Activated naive CD4-positive, alpha-beta T cell treated with anti-CD3 and anti-CD28 coated beads, Interleukin-2, amount 50 U/mL, for 72 hours (primary cell): ENCODE data around the gene TBX1. TPM values are rescaled to one million over a fixed set of nuclear protein-coding genes. Genes with fewer than 3 reads are reported as not detected.
A peak's percentile ranks its signal among the peaks of the same experiment; 100 is the strongest.
"Not testable (repeated sequence)": the region's sequence is repeated elsewhere in the genome, so short reads cannot be mapped to it uniquely, and the experiment has no call there.

Source experiments
- ATAC-seq, 2 donors: fragments of 150-1000 bp; cut with Tn5 transposase; 2 replicates each; pipeline ENCODE4 v1.10.0; 2021; ENCODE audit warnings: mild to moderate bottlenecking in 2 of 2, moderate library complexity in 2 of 2
- DNase-seq, 2 donors: peaks; one replicate each; pipeline ENCODE4 v3.0.0; 2021 to 2022; ENCODE audit warnings: low spot score in 2 of 2
- H3K27ac Mint-ChIP-seq, 2 donors: one replicate each; pipeline ENCODE4 v1.8.0; 2022; ENCODE audit warnings: mild to moderate bottlenecking in 2 of 2, mixed read lengths in 2 of 2
- H3K36me3 Mint-ChIP-seq, 2 donors: one replicate each; pipeline ENCODE4 v1.8.0; 2022; ENCODE audit warnings: mixed read lengths in 2 of 2
- H3K9me3 Mint-ChIP-seq, 2 donors: one replicate each; pipeline ENCODE4 v1.8.0; 2022; ENCODE audit warnings: mixed read lengths in 2 of 2
- total RNA-seq, 2 donors: library from RNA; stranded (reverse); gene quantifications; one replicate each; pipeline ENCODE4 v1.2.3, GENCODE V29; 2022

TBX1 gene
- total RNA-seq, 2 donors from 2014 or later = not detected

DNA sequence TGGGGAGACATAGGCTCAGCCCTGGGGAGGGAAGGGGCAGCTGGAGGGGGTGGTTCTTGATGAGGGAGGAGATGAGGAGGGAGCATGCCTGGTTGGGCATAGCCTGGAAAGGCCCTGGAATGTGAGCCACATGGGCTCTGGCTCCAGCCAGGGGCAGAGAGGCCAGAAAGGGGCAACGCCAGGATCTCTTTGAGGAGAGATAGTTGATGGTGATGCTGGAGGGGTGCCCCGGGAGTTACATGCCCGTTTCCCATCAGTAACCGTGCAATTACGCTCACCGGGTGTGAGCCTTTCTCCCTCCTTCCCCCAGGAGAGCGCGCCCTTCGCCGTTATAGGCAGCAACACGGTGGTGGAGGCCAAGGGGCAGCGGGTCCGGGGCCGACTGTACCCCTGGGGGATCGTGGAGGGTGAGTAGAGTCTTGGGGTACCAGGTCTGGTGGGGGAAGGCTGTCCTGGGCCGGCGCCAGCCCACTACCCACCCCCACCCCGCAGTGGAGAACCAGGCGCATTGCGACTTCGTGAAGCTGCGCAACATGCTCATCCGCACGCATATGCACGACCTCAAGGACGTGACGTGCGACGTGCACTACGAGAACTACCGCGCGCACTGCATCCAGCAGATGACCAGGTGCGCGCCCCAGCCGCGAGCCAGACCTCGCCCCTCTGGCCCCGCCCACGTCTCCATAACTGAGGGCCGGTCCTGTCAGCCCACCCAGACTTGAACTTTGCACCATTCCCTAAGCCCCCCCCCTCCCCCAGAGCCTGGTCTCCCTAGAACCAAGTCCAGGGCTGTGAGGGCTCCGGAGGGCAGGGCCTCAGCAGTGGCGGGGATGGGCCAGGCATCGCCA lies 39.0 kb upstream of the TBX1 start:
- H3K36me3 Mint-ChIP-seq = no peaks in the 10 kb centered on the region

GRCh38 chr22:19722178-19722981 lies 38.2 kb upstream of the TBX1 start:
- Mint-ChIP-seq H3K36me3 (no peaks in the 10 kb centered on the region), H3K27ac (no peak overlapping the region), H3K9me3 (no peaks in the 10 kb centered on the region)
- no peak for DNase-seq
- ATAC-seq = no peak

More for the DNA sequence above, 39.0 kb upstream of the TBX1 start:
- no peak for DNase-seq
- no peak for ATAC-seq
- Mint-ChIP-seq H3K27ac (no peak overlapping the region), H3K9me3 (no peaks in the 10 kb centered on the region)

- Mint-ChIP-seq H3K9me3 (no peaks in the 10 kb centered on the region), H3K27ac (no peak overlapping the region), H3K36me3 (no peaks in the 10 kb centered on the region)
- ATAC-seq = peak in 1 of 2 donors; percentile 10
- no peak for DNase-seq
Measured at GRCh38 chr22:19722982-19723231, 37.7 kb upstream of the TBX1 start.

- peak; percentile 57 to 70 for ATAC-seq
- Mint-ChIP-seq H3K27ac (no peak within 1 kb of the TSS), H3K9me3 (no peaks in the 10 kb centered on the region), H3K36me3 (no peaks in the 10 kb centered on the region)
- peak in 1 of 2 donors; percentile 60 for DNase-seq
Measured at GRCh38 chr22:19723232-19723982, 37.2 kb upstream of the TBX1 start, which contains the start of gene GP1BB. Gene GP1BB (plus strand): TSS chr22:19723539. CDS start chr22:19723570, 31 bp downstream.

DNA sequence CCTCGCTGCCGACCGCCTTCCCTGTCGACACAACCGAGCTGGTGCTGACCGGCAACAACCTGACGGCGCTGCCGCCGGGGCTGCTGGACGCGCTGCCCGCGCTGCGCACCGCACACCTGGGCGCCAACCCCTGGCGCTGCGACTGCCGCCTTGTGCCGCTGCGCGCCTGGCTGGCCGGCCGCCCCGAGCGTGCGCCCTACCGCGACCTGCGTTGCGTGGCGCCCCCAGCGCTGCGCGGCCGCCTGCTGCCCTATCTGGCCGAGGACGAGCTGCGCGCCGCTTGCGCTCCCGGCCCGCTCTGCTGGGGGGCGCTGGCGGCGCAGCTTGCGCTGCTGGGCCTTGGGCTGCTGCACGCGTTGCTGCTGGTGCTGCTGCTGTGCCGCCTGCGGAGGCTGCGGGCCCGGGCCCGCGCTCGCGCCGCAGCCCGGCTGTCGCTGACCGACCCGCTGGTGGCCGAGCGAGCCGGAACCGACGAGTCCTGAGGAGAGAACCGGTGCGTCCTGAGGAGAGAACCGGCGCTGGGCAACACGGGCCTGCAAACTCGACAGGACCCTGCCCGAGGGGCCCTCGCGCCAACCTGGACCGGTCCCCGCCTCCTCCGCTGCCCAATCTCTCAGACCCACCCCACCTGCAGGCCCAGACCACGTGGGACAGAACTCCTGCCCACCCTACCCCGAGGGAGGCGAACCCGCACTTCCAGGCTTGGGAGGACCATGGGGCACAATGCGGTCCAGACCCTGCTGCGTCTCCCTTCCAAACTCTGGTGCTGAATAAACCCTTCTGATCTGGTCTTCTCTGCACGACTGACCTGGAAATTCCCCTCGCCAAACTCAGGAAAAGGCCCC lies 36.4 kb upstream of the TBX1 start:
- H3K9me3 Mint-ChIP-seq = no peaks in the 10 kb centered on the region
- DNase-seq (peak in 1 of 2 donors; percentile 63), ATAC-seq (peak; percentile 39 to 89)
- H3K27ac Mint-ChIP-seq = no peak overlapping the region
- H3K36me3 Mint-ChIP-seq = no peaks in the 10 kb centered on the region

DNA sequence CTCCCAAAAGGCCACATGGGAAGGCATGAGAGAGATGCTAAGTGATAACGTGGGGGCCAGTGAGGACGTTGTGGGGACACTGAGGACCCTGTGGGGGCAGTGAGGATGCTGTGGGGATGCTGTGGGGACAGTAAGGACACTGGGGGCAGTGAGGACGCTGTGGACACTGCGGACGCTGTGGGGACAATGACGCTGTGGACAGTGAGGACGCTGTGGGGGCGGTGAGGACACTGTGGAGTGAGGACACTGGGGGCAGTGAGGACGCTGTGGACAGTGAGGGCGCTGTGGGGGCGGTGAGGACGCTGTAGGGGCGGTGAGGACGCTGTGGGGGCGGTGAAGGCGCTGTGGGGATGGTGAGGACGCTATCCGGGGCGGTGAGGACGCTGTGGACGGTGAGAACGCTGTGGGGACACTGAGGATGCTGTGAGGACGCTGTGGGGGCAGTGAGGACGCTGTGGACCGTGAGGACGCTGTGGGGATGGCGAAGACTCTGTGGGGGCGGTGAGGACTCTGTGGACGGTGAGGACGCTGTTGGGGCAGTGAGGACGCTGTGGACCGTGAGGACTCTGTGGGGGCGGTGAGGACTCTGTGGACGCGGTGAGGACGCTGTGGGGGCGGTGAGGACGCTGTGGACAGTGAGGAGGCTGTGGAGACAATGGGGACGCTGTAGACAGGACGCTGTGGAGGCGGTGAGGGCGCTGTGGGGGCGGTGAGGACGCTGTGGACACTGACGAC lies 35.5 kb upstream of the TBX1 start:
- Mint-ChIP-seq H3K36me3 (no peaks in the 10 kb centered on the region), H3K27ac (peak overlapping the region in 1 of 2 donors; percentile 50), H3K9me3 (no peaks in the 10 kb centered on the region)
- DNase-seq (no peak), ATAC-seq (no peak)

GRCh38 chr22:19726064-19726788 lies 34.4 kb upstream of the TBX1 start:
- not testable (repeated sequence) for DNase-seq, H3K36me3 Mint-ChIP-seq, H3K27ac Mint-ChIP-seq, H3K9me3 Mint-ChIP-seq, ATAC-seq

DNA sequence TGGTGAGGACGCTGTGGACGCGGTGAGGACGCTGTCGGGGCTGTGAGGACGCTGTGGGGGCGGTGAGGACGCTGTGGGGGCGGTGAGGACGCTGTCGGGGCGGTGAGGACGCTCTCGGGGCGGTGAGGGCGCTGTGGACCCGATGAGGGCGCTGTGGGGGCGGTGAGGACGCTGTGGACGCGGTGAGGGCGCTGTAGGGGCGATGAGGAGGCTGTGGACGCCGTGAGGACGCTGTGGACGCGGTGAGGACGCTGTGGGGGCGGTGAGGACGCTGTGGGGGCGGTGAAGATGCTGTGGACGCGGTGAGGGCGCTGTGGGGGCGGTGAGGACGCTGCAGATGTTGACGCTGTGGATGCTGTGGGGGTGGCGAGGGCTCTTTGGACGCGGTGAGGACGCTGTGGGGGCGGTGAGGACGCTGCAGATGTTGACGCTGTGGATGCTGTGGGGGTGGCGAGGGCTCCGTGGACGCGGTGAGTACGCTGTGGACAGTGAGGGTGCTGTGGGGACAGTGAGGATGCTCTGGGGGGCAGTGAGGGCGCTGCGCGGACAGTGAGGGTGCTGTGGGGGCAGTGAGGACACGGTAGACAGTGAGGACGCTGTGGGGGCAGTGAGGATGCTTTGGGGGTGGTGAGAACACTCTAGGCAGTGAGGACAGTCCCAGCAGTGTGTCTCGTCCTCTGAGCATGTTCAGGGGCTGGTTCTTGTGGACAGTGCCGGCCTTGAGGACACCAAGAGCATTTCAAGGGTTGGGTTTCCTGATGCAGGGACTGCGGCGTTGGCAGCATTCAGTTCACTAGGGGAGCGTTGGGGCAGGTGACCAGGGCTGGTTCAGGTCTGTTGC lies 33.0 kb upstream of the TBX1 start:
- H3K27ac Mint-ChIP-seq = no peak overlapping the region

DNA sequence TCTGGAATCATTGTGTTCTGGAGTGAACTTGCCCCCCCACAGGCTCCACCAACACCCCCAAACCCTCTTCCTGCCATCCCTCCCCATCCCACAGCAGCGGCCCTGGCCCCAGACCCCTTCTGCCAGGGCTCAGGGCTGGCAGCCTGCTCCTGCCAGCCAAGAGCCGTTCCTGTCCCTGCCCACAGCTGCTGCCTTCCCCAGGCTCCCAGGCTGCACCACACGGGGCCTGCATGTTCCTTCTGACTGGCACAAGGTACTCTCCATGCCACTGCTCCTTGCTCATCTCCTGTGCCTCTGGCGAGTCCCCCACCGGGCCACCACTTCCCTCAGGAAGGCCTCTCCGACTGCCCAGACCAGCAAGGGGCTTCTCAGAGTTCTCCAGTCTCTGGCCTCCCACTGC lies 32.3 kb upstream of the TBX1 start:
- H3K36me3 Mint-ChIP-seq = no peaks in the 10 kb centered on the region

More for the DNA sequence above, 33.0 kb upstream of the TBX1 start:
- Mint-ChIP-seq H3K9me3 (no peaks in the 10 kb centered on the region), H3K36me3 (no peaks in the 10 kb centered on the region)
- DNase-seq (no peak), ATAC-seq (no peak)

DNA sequence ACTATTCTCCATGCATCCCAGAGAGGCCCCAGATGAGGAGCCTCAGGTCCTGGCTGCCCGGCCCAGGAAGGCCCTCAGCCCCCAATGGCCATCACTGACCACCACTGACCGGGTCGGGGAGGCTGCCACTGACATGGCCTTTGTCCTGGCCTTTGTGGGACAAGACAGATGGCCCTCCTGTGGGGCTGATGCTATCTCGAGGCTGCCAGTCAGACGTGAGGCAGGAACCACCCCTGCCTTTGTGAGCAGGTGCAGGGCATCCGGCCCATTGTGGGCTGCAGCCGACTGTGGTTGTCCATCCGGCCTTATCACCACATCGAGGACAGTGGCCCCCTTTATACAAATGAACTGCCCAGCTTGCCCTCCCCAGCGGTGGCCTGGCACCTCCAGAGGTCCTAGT lies 31.7 kb upstream of the TBX1 start:
- H3K36me3 Mint-ChIP-seq = no peaks in the 10 kb centered on the region
- no peaks in the 10 kb centered on the region for H3K9me3 Mint-ChIP-seq
- ATAC-seq (no peak), DNase-seq (no peak)
- no peak overlapping the region for H3K27ac Mint-ChIP-seq

More for the DNA sequence above, 32.3 kb upstream of the TBX1 start:
- no peak for DNase-seq
- ATAC-seq = no peak
- H3K27ac Mint-ChIP-seq = no peak overlapping the region
- H3K9me3 Mint-ChIP-seq = no peaks in the 10 kb centered on the region

DNA sequence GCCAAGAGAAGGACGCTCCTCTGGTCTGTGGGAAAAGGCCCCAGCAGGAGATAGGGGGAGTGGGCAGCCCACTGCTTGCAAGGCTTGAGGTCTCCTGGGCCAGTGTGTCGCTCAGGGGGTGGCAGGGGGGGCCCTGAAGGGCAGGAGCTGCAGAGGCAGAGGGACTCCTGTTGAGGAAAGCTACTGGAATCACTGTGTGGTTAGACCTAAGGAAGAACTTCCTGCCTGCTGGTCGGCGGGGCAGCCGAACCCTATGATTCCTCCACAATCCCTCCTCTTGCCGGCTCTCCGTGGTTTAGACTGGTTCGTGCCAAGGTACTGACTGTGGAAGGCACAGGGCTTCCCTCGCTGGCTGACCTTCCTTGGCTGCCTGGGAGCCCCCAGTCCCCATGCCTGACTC lies 31.1 kb upstream of the TBX1 start:
- Mint-ChIP-seq H3K36me3 (no peaks in the 10 kb centered on the region), H3K27ac (peak overlapping the region in 1 of 2 donors; percentile 60), H3K9me3 (no peaks in the 10 kb centered on the region)
- DNase-seq = no peak
- no peak for ATAC-seq

GRCh38 chr22:19730198-19730597 lies 30.4 kb upstream of the TBX1 start:
- Mint-ChIP-seq H3K9me3 (no peaks in the 10 kb centered on the region), H3K27ac (peak overlapping the region in 1 of 2 donors; percentile 60), H3K36me3 (no peaks in the 10 kb centered on the region)
- ATAC-seq (peak; percentile 24 to 29), DNase-seq (no peak)

DNA sequence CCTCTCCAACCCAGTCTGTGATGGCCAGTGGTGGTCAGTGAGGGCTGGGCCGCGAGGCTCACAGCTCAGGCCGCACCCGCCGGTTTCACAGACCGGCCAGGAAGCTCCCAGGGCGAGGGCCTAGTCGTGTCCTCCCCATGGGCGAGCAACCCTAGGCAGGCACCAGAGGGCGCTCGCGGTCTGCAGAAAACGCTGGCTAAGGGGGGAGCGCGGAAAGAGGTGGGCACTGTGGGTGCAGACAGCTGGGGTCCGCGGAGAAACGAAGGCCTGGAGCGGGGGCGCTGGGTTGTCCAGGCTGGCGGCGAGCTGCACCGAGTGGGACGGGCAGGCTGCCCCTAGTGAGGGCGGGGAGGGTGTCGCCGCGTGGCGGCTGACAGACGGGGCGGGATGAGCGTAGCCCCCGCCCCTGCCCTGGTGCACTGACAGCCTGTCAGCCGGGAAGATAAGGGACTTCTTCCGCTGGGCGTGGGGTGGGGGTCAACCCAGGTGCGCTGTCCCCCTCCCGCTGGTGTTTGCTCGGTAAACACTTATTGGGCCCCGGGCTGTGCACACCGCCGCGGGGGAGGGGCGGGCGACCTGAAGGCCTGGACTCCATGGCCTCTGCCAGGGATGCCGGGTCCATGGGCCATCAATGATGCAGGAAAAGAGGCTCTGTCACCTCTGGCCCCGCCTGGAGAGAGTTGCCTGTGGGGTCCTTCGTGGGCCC lies 29.8 kb upstream of the TBX1 start:
- ATAC-seq (peak; percentile 89 to 90), DNase-seq (peak; percentile 82 to 94)
- Mint-ChIP-seq H3K9me3 (no peaks in the 10 kb centered on the region), H3K36me3 (no peaks in the 10 kb centered on the region), H3K27ac (peak overlapping the region; percentile 60 to 79)
